Peyer's patch (tissue), 4 donors: ENCODE results near the gene GIPC2.

ENCODE experiments used
- CTCF ChIP-seq, 6 experiments: fragments of 450-650 bp in 4 of 6; fragments of 200-600 bp in 2 of 6; sonication (generic) in 1 of 6; IDR thresholded peaks; one replicate each; pipeline ENCODE4 v1.5.1; 2017 to 2019; ENCODE audit warnings: antibody characterized with exemption in 6 of 6, mild to moderate bottlenecking in 3 of 6, moderate library complexity in 1 of 6
- POLR2A ChIP-seq, 2 donors: fragments of 450-650 bp; IDR thresholded peaks; one replicate each; pipeline ENCODE4 v1.5.1; 2017; ENCODE audit warnings: antibody characterized with exemption in 2 of 2, mild to moderate bottlenecking in 2 of 2, moderate library complexity in 2 of 2

GRCh38 chr1:78147031-78147430, 101.3 kb downstream of the GIPC2 start:
- TF ChIP-seq POLR2A (IDR thresholded peaks at IDR 0.05) (no peak), CTCF (IDR thresholded peaks at IDR 0.05) (no peak)
